ENCODE measurements around the gene ZFYVE28. TPM values are rescaled to one million over a fixed set of nuclear protein-coding genes. Genes with fewer than 3 reads are reported as not detected.

Gene ZFYVE28
- total and polyA plus RNA-seq, 2 of the 8 experiments (the other 6 are each of a cell fraction or from before 2014, with no cell fraction given), result 1.7 to 4.9 TPM

DNA sequence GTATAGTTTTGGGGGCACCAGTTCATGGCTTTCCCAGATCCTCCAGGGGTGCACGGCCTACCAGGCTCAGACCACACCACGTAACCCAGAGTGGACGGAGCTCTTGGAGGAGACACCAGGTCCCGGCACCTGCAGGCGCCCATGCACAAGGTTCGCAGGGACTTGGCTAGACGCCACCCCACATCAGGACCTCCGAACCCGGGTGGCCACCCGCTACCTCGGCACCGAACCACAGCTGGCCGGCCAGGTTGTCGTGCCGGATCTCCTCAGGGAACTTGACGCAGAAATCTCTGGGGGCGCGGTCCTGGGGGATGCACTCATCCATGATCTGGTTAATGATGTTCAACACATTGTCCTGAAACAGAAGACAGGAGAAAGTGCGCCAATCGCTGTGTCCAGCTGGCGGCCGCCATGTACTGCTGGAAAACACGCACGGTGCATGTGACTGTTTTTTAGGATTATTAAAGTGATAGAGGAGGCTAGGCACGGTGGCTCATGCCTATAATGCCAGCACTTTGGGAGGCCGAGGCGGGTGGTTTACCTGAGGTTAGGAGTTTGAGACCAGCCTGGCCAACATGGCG, 77.1 kb downstream of the ZFYVE28 start:
- no peak for FAIRE-seq
- H3K4me2 ChIP-seq (ENCODE audit: insufficient read depth in 1 of 2, low read depth in 2 of 2, low read length in 2 of 2), result no peak overlapping the region
- H4K8ac ChIP-seq (ENCODE audit: extremely low read depth, insufficient read depth, low read length), result peak overlapping the region; percentile 35; the same call in 1 of the 2 replicates

More for the DNA sequence above, 77.1 kb downstream of the ZFYVE28 start:
- Histone ChIP-seq H2BK120ac (replicated peaks; ENCODE audit: low read depth, low read length) (no peak overlapping the region), H4K20me1 (replicated peaks in 1 of 2; ENCODE audit: control insufficient read depth in 1 of 2, insufficient read depth in 2 of 2, low read length in 2 of 2) (no peaks in the 10 kb centered on the region), H3K14ac (ENCODE audit: insufficient read length) (no peak overlapping the region), H2BK15ac (ENCODE audit: low read length) (no peak overlapping the region), H3K27ac (ENCODE audit: low read depth, low read length) (no peak overlapping the region), H3K23me2 (ENCODE audit: low read depth, low read length) (peaks cover 4% of the 10 kb centered on the region; the same call in 1 of the 2 replicates), H2BK20ac (ENCODE audit: low read length) (no peak overlapping the region), H2AK5ac (ENCODE audit: low read depth, low read length) (no peak overlapping the region), H3K36me3 (ENCODE audit: control insufficient read depth in 2 of 4, insufficient read depth in 4 of 4, low read length in 3 of 4) (no peaks in the 10 kb centered on the region), H2BK5ac (ENCODE audit: low read depth, low read length) (no peak overlapping the region), H2AFZ (ENCODE audit: low read length) (no peak overlapping the region), H3K4ac (replicated peaks; ENCODE audit: insufficient read length, low read depth, low read length) (no peak overlapping the region), H3K18ac (ENCODE audit: extremely low read depth, low read length) (no peak overlapping the region), H3K9ac (replicated peaks in 1 of 4; ENCODE audit: extremely low read depth in 1 of 4, low read depth in 3 of 4, low read length in 3 of 4) (no peak overlapping the region), H4K91ac (replicated peaks; ENCODE audit: insufficient read length, low read length) (no peak overlapping the region), H3K4me1 (replicated peaks in 1 of 4; ENCODE audit: control insufficient read depth in 3 of 4, insufficient read depth in 4 of 4, low read length in 3 of 4) (peaks cover 0 to 15% (median 5%) of the 10 kb centered on the region in 4 experiments; a peak in 6 of 7 replicates), H3K23ac (ENCODE audit: insufficient read length) (no peak overlapping the region), H4K5ac (ENCODE audit: insufficient read length, low read depth, low read length) (no peak overlapping the region), H3K79me2 (ENCODE audit: control insufficient read depth in 1 of 2, insufficient read depth in 2 of 2, low read length in 2 of 2) (no peaks in the 10 kb centered on the region), H3K9me3 (ENCODE audit: insufficient read depth in 2 of 2, low read depth in 1 of 2, low read length in 1 of 2) (no peaks in the 10 kb centered on the region), H3K56ac (replicated peaks; ENCODE audit: insufficient read length, low read depth, low read length) (no peak overlapping the region), H3K27me3 (replicated peaks in 1 of 4; ENCODE audit: control insufficient read depth in 3 of 4, extremely low read depth in 1 of 4, insufficient read depth in 3 of 4, low read length in 3 of 4) (no peaks in the 10 kb centered on the region), H2BK12ac (ENCODE audit: low read depth, low read length) (no peak overlapping the region), H3K4me3 (ENCODE audit: extremely low read depth in 1 of 4, insufficient read depth in 2 of 4, low read depth in 3 of 4, low read length in 4 of 4) (no peak overlapping the region), H3K79me1 (ENCODE audit: low read depth, low read length) (no peaks in the 10 kb centered on the region; the same call in 1 of the 2 replicates)
- 93% methylated on average over 28 of the region's 28 CpGs; no CpG with 5 or more reads in 1 of the 2 experiments for WGBS, 2 experiments (ENCODE audit: extremely low coverage in 1 of 2, insufficient coverage in 1 of 2, insufficient read length in 1 of 2, insufficient replicate concordance in 2 of 2, low coverage in 1 of 2, low lambda C conversion rate in 2 of 2, missing lambda C conversion rate in 1 of 2)
- ChIA-PET CTCF (ENCODE audit: partially characterized antibody) (interaction anchor here (1.7 kb wide), 1 partner anchor 13 kb away, joined by 7 read pairs; no protein-coding TSS in a partner anchor), POLR2A (ENCODE audit: partially characterized antibody) (interaction anchor here (1.6 kb wide), 1 partner anchor 27 kb away, joined by 3 read pairs; no protein-coding TSS in a partner anchor)
- DNase-seq (ENCODE audit: low read depth in 1 of 2, low spot score in 2 of 2), result no peak
- TF ChIP-seq HDAC2 (IDR thresholded peaks at IDR 0.05; ENCODE audit: borderline replicate concordance in 1 of 2, low read depth in 2 of 2, low read length in 2 of 2) (no peak), RFX5 (IDR thresholded peaks at IDR 0.05; ENCODE audit: borderline replicate concordance, low read depth, low read length) (no peak), BCL11A (IDR thresholded peaks at IDR 0.05; ENCODE audit: low read depth in 2 of 2, low read length in 2 of 2) (no peak), NANOG (IDR thresholded peaks at IDR 0.05; ENCODE audit: insufficient read depth, low read depth, low read length, poor library complexity, severe bottlenecking) (no peak), EZH2 (IDR thresholded peaks at IDR 0.05; ENCODE audit: low read depth, low read length, severe bottlenecking) (no peak), TEAD4 (IDR thresholded peaks at IDR 0.05; ENCODE audit: low read depth, low read length) (no peak), EP300 (IDR thresholded peaks at IDR 0.05; ENCODE audit: borderline replicate concordance in 1 of 2, low read depth in 2 of 2, low read length in 2 of 2) (no peak), SIN3A (conservative IDR thresholded peaks at IDR 0.05 in 1 of 2, IDR thresholded peaks at IDR 0.05 in 1 of 2; ENCODE audit: low read depth in 1 of 2, low read length in 2 of 2) (no peak), ASH2L (IDR thresholded peaks at IDR 0.05; ENCODE audit: low read length) (no peak)
- TF ChIP-seq, protein P1, sequence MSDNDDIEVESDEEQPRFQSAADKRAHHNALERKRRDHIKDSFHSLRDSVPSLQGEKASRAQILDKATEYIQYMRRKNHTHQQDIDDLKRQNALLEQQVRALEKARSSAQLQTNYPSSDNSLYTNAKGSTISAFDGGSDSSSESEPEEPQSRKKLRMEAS (IDR thresholded peaks at IDR 0.05), result no peak

Measured in H1 (cell line).